Thymus (tissue), 11 donors: ENCODE data around the gene SYNE3. TPM values are rescaled to one million over a fixed set of nuclear protein-coding genes. Genes with fewer than 3 reads are reported as not detected.
"Not testable (repeated sequence)": the region's sequence is repeated elsewhere in the genome, so short reads cannot be mapped to it uniquely, and the experiment has no call there.

Source experiments
- DNase-seq, 9 donors: peaks; one replicate each; pipeline ENCODE4 v3.0.0-alpha.2; 2013; ENCODE audit warnings: low spot score in 9 of 9, low read depth in 6 of 9, missing footprints in 1 of 9
- H3K27ac ChIP-seq, 2 donors: one replicate each; pipeline ENCODE4 v1.5.1; 2013; ENCODE audit warnings: control low read depth in 1 of 2, low read depth in 1 of 2, low read length in 1 of 2, mild to moderate bottlenecking in 1 of 2, moderate library complexity in 1 of 2
- H3K27me3 ChIP-seq, 2 donors: one replicate each; pipeline ENCODE4 v1.5.1; 2013; ENCODE audit warnings: low read length in 1 of 2; ENCODE audit not compliant: control insufficient read depth in 2 of 2, insufficient read depth in 1 of 2
- H3K36me3 ChIP-seq, 2 donors: one replicate each; pipeline ENCODE4 v1.5.1; 2013; ENCODE audit warnings: low read length in 1 of 2, mild to moderate bottlenecking in 1 of 2, moderate library complexity in 1 of 2; ENCODE audit not compliant: control insufficient read depth in 2 of 2, insufficient read depth in 2 of 2
- H3K4me1 ChIP-seq, 2 donors: one replicate each; pipeline ENCODE4 v1.5.1; 2013; ENCODE audit warnings: low read length in 2 of 2; ENCODE audit not compliant: control insufficient read depth in 2 of 2, insufficient read depth in 2 of 2
- H3K4me3 ChIP-seq, 2 donors: one replicate each; pipeline ENCODE4 v1.5.1; 2013; ENCODE audit warnings: low read length in 2 of 2, control low read depth in 1 of 2, mild to moderate bottlenecking in 1 of 2
- H3K9me3 ChIP-seq, 2 donors: one replicate each; pipeline ENCODE4 v1.5.1; 2013; ENCODE audit warnings: low read length in 1 of 2, mild to moderate bottlenecking in 1 of 2; ENCODE audit not compliant: control insufficient read depth in 2 of 2, insufficient read depth in 1 of 2
- WGBS: extraction: QIAGEN DNeasy Blood & Tissue Kit; methylation state at CpG from one replicate; pipeline ENCODE4 v1.1.7; 2013; 5-methylcytosine and 5-hydroxymethylcytosine counted together
- polyA plus RNA-seq: library from polyadenylated mRNA; stranded (reverse); fragments of 200-250 nt; gene quantifications from one replicate; pipeline ENCODE4 v1.2.3, GENCODE V29; 2013
- total RNA-seq: library from RNA; stranded (reverse); fragments of 120-200 nt; gene quantifications from one replicate; pipeline ENCODE4 v1.2.4, GENCODE V29; 2013
- donor health status: healthy.

The SYNE3 gene
- total and polyA plus RNA-seq, 2 donors, result 1.7 to 3.1 TPM

DNA sequence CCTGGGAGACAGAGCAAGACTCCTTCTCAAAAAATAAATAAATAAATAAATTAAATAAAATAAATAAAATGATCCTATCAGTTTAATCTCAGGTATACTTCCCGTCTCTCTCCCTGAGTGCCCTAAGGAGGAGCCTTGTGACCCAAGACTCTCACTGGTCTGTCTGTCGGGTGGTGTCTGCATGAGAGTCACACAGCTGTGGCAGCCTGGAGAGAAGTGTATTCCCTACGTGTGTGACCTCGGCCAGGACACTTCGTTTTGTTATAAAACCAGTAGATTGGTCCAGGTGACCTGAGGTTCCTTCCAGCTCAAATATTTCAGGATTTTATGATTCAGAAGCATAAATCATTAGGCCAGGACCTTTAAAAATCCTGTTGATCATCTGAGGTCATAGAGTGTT, 4.8 kb downstream of the SYNE3 start:
- Histone ChIP-seq H3K9me3 (peaks cover 0 to under 1% of the 10 kb centered on the region in 2 donors), H3K36me3 (peaks cover 0 to 4% of the 10 kb centered on the region in 2 donors), H3K4me1 (peaks cover 15 to 29% of the 10 kb centered on the region in 2 donors), H3K27me3 (peaks cover 0 to 8% of the 10 kb centered on the region in 2 donors), H3K4me3 (no peak overlapping the region), H3K27ac (no peak overlapping the region)
- no peak for DNase-seq
- 96% methylated on average over 5 of the region's 5 CpGs for WGBS

DNA sequence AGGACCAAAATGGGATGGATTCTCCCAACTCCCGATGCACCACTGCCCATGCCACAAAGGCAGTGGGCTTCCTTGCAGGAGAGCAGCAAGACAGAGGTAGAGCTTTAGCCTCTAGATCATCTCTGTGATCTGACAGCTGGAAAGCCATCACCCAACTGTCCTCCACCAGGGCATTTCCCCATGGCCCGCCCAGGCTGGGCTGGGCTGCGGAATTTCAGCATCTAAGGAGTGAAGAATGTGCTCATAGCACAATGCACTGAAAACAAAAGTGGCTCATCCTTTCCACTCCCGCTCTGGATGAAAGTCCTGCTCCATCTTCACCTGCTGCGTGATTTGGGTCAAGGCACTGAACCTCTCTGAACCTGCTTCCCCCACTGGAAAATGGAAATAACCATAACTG, 5.6 kb downstream of the SYNE3 start:
- Histone ChIP-seq H3K27me3 (peaks cover 0 to 4% of the 10 kb centered on the region in 2 donors), H3K9me3 (no peaks in the 10 kb centered on the region), H3K4me3 (no peak overlapping the region), H3K4me1 (peaks cover 12 to 26% of the 10 kb centered on the region in 2 donors), H3K36me3 (peaks cover 0 to 8% of the 10 kb centered on the region in 2 donors), H3K27ac (no peak overlapping the region)
- 75% methylated on average over 5 of the region's 5 CpGs for WGBS
- DNase-seq, result no peak

DNA sequence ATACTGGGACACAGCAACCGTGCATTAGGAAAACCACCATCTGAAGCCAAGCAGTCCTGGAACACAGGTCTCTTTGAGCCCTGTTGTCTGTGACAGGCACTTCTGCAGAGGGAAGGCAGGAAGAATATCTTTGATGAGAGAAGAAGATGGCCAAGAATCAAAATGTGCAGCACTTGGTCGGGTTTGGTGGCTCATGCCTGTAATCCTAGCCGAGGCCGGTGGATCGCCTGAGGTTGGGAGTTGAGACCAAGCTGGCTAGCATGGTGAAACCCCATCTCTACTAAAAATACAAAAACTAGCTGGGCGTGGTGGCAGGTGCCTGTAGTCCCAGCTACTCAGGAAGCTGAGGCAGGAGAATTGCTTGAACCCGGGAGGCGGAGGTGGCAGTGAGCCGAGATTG, 6.1 kb downstream of the SYNE3 start:
- 94% methylated on average over 9 of the region's 9 CpGs for WGBS
- H3K4me3 ChIP-seq, DNase-seq, H3K9me3 ChIP-seq, H3K27me3 ChIP-seq, H3K27ac ChIP-seq, H3K36me3 ChIP-seq: not testable (repeated sequence)
- H3K4me1 ChIP-seq, result peaks cover 7 to 21% of the 10 kb centered on the region in 2 donors

DNA sequence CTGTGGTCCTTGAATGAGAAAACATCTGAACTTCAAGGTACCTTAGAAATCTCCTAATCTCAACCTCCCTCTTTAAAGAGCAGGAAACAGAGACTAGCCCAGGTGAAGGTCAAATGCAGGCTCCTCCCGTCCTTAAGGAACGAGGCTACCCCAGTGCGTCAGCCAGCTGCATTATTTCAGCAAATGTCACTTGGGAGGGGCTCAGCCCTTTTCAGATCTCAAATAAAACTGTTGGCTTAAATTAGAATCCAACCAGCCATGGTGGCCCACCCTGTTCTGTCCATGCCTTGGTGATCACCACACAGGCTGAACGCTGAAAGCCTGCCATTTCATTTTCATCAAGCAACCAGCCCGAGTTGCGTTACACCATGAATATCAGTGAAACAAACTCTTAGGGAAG, 7.0 kb downstream of the SYNE3 start:
- Histone ChIP-seq H3K36me3 (peaks cover 0 to 8% of the 10 kb centered on the region in 2 donors), H3K4me1 (peaks cover 2 to 13% of the 10 kb centered on the region in 2 donors), H3K27me3 (no peaks in the 10 kb centered on the region), H3K4me3 (no peak overlapping the region), H3K9me3 (no peaks in the 10 kb centered on the region), H3K27ac (no peak overlapping the region)
- no peak for DNase-seq
- 94% methylated on average over 6 of the region's 6 CpGs for WGBS

DNA sequence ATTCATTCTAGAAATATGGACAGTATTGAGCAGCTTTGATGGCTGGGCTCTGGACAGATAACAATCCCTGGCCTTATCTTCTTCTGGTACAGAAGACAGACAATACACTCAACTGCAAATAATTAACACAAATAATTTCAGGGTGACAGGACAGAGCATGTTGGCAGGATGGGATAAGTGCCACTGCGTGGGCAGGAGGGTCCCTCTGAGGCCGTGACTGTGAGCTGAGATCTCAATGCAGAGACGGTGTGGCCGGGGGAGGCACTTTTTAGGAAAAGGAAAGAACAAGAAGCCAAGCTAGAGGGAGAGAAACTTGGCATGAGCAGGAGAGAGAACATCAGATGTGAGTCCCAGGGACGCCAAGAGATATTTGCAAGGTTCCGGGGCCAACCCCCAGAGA, 8.1 kb downstream of the SYNE3 start:
- DNase-seq, result no peak
- Histone ChIP-seq H3K4me3 (no peak overlapping the region), H3K4me1 (peaks cover 2 to 8% of the 10 kb centered on the region in 2 donors), H3K27me3 (no peaks in the 10 kb centered on the region), H3K36me3 (peaks cover 0 to 8% of the 10 kb centered on the region in 2 donors), H3K9me3 (no peaks in the 10 kb centered on the region), H3K27ac (no peak overlapping the region)
- 97% methylated on average over 6 of the region's 6 CpGs for WGBS

DNA sequence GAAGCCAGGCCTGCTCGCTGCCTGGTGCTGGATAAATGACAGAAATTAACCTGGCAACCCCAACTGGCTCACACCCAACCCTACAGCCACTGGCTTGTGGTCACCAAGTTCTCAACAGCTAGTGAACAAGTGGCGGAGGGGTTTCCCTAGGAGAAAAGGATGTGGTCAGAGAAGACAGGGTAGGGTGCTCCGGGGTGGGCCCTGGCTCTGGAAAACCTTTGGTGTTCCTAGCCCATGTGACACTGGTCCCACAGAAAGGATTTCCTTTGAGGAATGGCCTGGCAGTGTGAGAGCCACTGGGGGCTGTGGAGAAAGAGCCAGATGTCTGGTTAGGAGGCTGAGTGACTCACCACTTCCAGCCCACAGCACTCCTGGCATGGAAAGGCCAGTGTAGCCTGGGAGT, 8.7 kb downstream of the SYNE3 start:
- Histone ChIP-seq H3K27me3 (no peaks in the 10 kb centered on the region), H3K27ac (no peak overlapping the region), H3K36me3 (peaks cover 0 to 8% of the 10 kb centered on the region in 2 donors), H3K9me3 (no peaks in the 10 kb centered on the region), H3K4me1 (peaks cover 2 to 8% of the 10 kb centered on the region in 2 donors), H3K4me3 (no peak overlapping the region)
- WGBS, result 48% methylated on average over 3 of the region's 3 CpGs
- DNase-seq, result no peak

DNA sequence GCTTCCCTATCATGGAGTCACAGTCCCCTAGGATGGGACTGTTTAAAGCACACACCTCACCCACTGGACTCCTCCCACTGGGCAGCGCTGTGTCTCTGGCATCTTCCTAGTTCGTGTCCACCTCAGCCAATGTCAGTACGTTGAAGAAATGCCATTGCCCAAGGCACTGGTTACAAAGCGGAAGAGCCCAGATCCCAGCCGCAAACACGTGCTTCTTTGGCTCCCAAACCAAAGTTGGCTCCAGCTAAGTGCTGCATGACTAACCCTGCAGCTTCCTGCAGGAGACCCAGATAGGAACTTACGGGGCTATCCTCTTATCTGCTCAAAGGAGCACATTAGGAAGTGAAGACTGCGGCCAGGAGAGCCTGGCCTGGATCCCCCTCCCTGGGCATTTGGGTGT, 9.3 kb downstream of the SYNE3 start:
- 73% methylated on average over 8 of the region's 8 CpGs for WGBS
- H3K4me1 ChIP-seq, result peaks cover 2 to 8% of the 10 kb centered on the region in 2 donors
- H3K36me3 ChIP-seq, result peaks cover 0 to 8% of the 10 kb centered on the region in 2 donors
- H3K9me3 ChIP-seq, result no peaks in the 10 kb centered on the region
- no peak overlapping the region for H3K4me3 ChIP-seq
- H3K27ac ChIP-seq, result peak overlapping the region in 1 of 2 donors; percentile 31
- no peak for DNase-seq
- no peaks in the 10 kb centered on the region for H3K27me3 ChIP-seq

DNA sequence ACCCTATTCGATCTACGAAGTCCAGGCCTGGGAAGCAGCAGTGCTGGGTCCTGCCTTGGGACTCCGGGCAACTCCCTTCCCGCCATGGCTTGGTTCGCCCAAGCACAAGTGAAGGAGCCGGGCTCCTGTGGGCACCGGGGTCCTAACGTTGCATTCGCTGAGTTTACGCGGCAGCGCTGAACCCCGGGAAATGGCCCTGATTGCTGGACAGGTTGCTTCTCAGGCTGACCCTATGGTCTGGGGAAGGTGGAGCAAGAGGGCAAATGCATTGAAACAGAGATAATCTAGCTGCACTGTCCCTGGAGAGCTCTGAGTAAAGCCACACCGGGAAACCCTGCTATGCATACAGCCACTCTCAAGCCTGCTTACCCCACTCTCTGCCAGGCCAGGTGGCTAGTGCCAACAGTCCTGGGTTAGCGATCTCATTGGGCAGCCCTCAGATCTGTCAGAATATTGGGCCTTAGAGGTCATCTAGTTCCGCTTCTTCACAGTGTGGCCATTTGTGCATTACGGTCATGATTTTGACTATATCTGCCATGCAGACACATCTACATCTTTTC, 11.3 kb downstream of the SYNE3 start:
- peaks cover 0 to 10% of the 10 kb centered on the region in 2 donors for H3K36me3 ChIP-seq
- H3K27ac ChIP-seq, result no peak overlapping the region
- no peaks in the 10 kb centered on the region for H3K27me3 ChIP-seq
- H3K4me1 ChIP-seq, result peaks cover 2 to 8% of the 10 kb centered on the region in 2 donors
- no peaks in the 10 kb centered on the region for H3K9me3 ChIP-seq
- WGBS, result 91% methylated on average over 17 of the region's 17 CpGs
- no peak for DNase-seq
- H3K4me3 ChIP-seq, result no peak overlapping the region

DNA sequence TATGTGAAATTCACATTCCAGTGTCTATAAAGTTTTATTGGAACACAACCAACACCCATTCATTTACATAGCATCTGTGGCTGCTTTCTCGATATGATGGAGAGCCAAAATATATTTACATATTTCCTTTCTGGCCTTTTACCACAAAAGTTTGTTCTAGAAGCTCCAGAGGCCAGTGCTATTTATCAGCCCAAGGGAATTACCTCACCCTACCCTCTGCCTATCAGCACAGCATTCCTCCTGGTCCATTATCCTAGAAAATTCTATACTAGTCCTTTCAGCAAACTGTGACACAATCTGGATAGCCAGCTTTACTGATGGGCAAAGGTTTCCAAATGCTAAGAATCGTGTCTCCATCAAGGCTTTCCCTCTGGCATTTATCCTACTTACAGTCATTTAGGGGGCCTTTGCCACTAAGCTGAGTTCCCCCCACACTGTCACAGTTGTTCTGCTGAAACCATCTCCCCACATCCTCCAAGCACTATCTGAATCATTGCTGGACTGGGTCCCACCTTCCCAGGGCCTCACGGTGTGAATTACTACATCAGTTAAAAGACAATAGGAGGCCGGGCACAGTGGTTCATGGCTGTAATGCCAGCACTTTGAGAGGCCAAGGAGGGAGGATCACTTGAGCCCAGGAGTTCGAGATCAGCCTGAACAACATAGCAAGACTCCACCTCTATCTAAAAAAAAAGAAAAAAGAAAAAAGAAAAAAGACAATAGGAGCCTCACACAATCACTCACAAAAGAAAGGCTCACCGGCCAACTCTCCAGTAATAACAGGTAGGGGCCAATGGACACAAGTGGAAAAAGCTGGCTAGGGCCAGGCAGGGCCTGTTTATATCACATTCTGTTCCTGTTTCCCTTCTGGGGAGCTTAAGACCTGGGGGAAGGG, 12.1 kb downstream of the SYNE3 start:
- Histone ChIP-seq H3K4me3 (no peak overlapping the region), H3K9me3 (no peaks in the 10 kb centered on the region), H3K27ac (no peak overlapping the region), H3K27me3 (no peaks in the 10 kb centered on the region), H3K36me3 (peaks cover 0 to 10% of the 10 kb centered on the region in 2 donors), H3K4me1 (peaks cover 4 to 8% of the 10 kb centered on the region in 2 donors)
- DNase-seq, result no peak
- WGBS, result 95% methylated on average over 6 of the region's 6 CpGs
